ENCODE measurements around the gene CEACAM19. TPM values are rescaled to one million over a fixed set of nuclear protein-coding genes. Genes with fewer than 3 reads are reported as not detected.
"Not testable (repeated sequence)": the region's sequence is repeated elsewhere in the genome, so short reads cannot be mapped to it uniquely, and the experiment has no call there.

Gene CEACAM19
- total RNA-seq, 6 experiments from 2014 or later, result 1.8 to 2.5 (median 2.1) TPM

- no peak for DNase-seq
- H3K9me3 Mint-ChIP-seq, result no peaks in the 10 kb centered on the region
- no peak overlapping the region for H3K4me3 Mint-ChIP-seq
- no peaks in the 10 kb centered on the region for H3K4me1 Mint-ChIP-seq (ENCODE audit: low read depth)
- H3K27me3 Mint-ChIP-seq (ENCODE audit: insufficient read depth), result no peaks in the 10 kb centered on the region
- H3K36me3 Mint-ChIP-seq (ENCODE audit: low read depth), result peaks cover 23% of the 10 kb centered on the region
- no peak for TF ChIP-seq CTCF (IDR thresholded peaks at IDR 0.05)
- no peak overlapping the region for H3K27ac Mint-ChIP-seq
These were observed 8.4 kb upstream of the CEACAM19 start for GRCh38 chr19:44662691-44663385.

GRCh38 chr19:44663996-44664395 is 7.3 kb upstream of the CEACAM19 start:
- no peak for DNase-seq
- Mint-ChIP-seq H3K27ac (no peak overlapping the region), H3K36me3 (ENCODE audit: low read depth) (peaks cover 12% of the 10 kb centered on the region; the same call in 1 of the 2 replicates), H3K4me1 (ENCODE audit: low read depth) (no peaks in the 10 kb centered on the region), H3K4me3 (no peak overlapping the region), H3K9me3 (no peaks in the 10 kb centered on the region), H3K27me3 (ENCODE audit: insufficient read depth) (no peaks in the 10 kb centered on the region)
- no peak for TF ChIP-seq CTCF (IDR thresholded peaks at IDR 0.05)

DNA sequence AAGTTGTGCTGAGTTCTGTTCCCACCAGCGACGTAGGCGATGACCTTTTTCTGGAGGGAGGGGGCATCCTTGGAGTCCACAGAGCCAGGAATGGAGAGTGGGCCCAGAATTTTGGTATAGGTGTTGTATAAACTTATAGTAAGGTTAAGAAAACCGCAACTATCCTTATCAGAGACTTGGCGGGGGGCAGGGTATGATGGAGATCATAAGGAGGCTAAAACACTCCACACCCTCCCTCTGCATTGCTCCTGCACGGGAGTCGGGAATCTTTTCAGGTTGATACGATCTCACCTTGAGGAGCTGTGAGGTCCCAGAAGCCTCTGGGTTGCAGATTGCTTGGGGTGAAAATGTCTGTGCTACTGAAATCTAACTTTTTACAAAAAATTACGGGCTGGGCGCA is 6.3 kb upstream of the CEACAM19 start:
- Mint-ChIP-seq H3K36me3 (ENCODE audit: low read depth) (peaks cover 12% of the 10 kb centered on the region; the same call in 1 of the 2 replicates), H3K9me3 (no peaks in the 10 kb centered on the region), H3K4me3 (no peak overlapping the region), H3K27ac (no peak overlapping the region), H3K27me3 (ENCODE audit: insufficient read depth) (no peaks in the 10 kb centered on the region), H3K4me1 (ENCODE audit: low read depth) (no peaks in the 10 kb centered on the region)
- no peak for TF ChIP-seq CTCF (IDR thresholded peaks at IDR 0.05)
- no peak for DNase-seq

GRCh38 chr19:44666852-44667556 is 4.3 kb upstream of the CEACAM19 start:
- Mint-ChIP-seq H3K27me3 (ENCODE audit: insufficient read depth) (no peaks in the 10 kb centered on the region), H3K36me3 (ENCODE audit: low read depth) (peaks cover 8% of the 10 kb centered on the region; the same call in 1 of the 2 replicates), H3K4me1 (ENCODE audit: low read depth) (no peaks in the 10 kb centered on the region), H3K4me3 (no peak overlapping the region), H3K27ac (no peak overlapping the region), H3K9me3 (no peaks in the 10 kb centered on the region)
- no peak for DNase-seq
- TF ChIP-seq CTCF (IDR thresholded peaks at IDR 0.05), result no peak

DNA sequence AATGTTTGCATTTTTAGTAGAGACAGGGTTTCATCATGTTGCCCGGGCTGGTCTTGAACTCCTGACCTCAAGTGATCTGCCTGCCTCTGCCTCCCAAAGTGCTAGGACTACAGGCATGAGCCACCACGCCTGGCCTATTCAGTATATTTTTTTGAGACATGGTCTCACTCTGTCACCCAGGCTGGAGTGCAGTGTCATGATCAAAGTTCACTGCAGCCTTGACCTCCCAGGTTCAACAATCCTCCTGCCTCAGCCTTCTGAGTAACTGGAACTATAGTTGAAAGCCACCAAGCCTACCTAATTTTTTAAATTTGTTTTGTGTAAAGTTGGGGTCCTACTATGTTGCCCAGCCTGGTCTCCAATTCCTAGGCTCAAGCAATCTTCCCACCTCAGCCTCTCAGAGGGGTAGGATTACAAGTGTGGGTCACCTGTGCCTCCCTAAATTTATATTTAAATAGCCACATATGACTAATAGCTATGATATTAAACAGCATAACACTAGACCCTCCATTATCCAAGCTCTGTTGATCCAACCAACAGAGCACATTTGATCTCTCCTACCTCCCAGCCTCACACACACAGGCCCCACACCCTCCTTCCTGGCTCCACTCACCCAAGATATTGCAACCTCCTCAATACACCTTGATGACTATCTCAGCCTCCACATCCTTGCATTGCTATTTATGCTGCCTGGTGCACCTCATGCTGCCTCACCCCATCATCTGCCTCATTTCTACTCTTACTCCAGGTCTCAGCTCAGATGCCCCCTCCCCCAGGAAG is 2.1 kb upstream of the CEACAM19 start:
- no peak for TF ChIP-seq CTCF (IDR thresholded peaks at IDR 0.05)
- no peaks in the 10 kb centered on the region for H3K4me1 Mint-ChIP-seq (ENCODE audit: low read depth)
- no peaks in the 10 kb centered on the region for H3K9me3 Mint-ChIP-seq
- no peak overlapping the region for H3K4me3 Mint-ChIP-seq
- no peaks in the 10 kb centered on the region; the same call in 1 of the 2 replicates for H3K36me3 Mint-ChIP-seq (ENCODE audit: low read depth)
- DNase-seq, result no peak
- H3K27me3 Mint-ChIP-seq (ENCODE audit: insufficient read depth), result peaks cover 5% of the 10 kb centered on the region; the same call in 1 of the 2 replicates
- H3K27ac Mint-ChIP-seq, result no peak overlapping the region

- H3K36me3 Mint-ChIP-seq (ENCODE audit: low read depth); H3K27ac Mint-ChIP-seq; H3K9me3 Mint-ChIP-seq; H3K27me3 Mint-ChIP-seq (ENCODE audit: insufficient read depth); DNase-seq; H3K4me1 Mint-ChIP-seq (ENCODE audit: low read depth); H3K4me3 Mint-ChIP-seq: not testable (repeated sequence)
These were observed 1.3 kb upstream of the CEACAM19 start for GRCh38 chr19:44670027-44670426.
